Measurements from ENCODE around the gene ANP32E. TPM values are rescaled to one million over a fixed set of nuclear protein-coding genes. Genes with fewer than 3 reads are reported as not detected.
A peak's percentile ranks its signal among the peaks of the same experiment; 100 is the strongest.
"Not testable (repeated sequence)": the region's sequence is repeated elsewhere in the genome, so short reads cannot be mapped to it uniquely, and the experiment has no call there.

Gene ANP32E
- total RNA-seq, 1 donor from 2014 or later: 27.0 TPM

- ATAC-seq (no peak), DNase-seq (no peak)
- intact Hi-C loops (cut with micrococcal nuclease): no loop called here
These were observed 10.9 kb downstream of the ANP32E start for GRCh38 chr1:150224983-150225382.

GRCh38 chr1:150221552-150221951 is 14.4 kb downstream of the ANP32E start:
- intact Hi-C loops (cut with micrococcal nuclease): no loop called here
- DNase-seq (no peak), ATAC-seq (no peak)

GRCh38 chr1:150215855-150216254 is 20.1 kb downstream of the ANP32E start:
- intact Hi-C loops (cut with micrococcal nuclease); DNase-seq; ATAC-seq: not testable (repeated sequence)

- ATAC-seq: peak; percentile 5
- DNase-seq; intact Hi-C loops (cut with micrococcal nuclease): not testable (repeated sequence)
These were observed 21.7 kb downstream of the ANP32E start for GRCh38 chr1:150214099-150214756.

- DNase-seq: peak; percentile 97
- intact Hi-C loops (cut with micrococcal nuclease): no loop called here
- ATAC-seq: peak; percentile 100
These were observed 22.5 kb downstream of the ANP32E start for GRCh38 chr1:150213170-150214098.

- ATAC-seq (no peak), DNase-seq (no peak)
- intact Hi-C loops (cut with micrococcal nuclease): no loop called here
These were observed 23.8 kb downstream of the ANP32E start for GRCh38 chr1:150212070-150212469.

GRCh38 chr1:150210706-150211105 is 25.2 kb downstream of the ANP32E start:
- DNase-seq: no peak
- intact Hi-C loops (cut with micrococcal nuclease): no loop called here
- no peak for ATAC-seq

GRCh38 chr1:150210091-150210490 is 25.8 kb downstream of the ANP32E start:
- DNase-seq: no peak
- intact Hi-C loops (cut with micrococcal nuclease): no loop called here
- ATAC-seq: no peak

GRCh38 chr1:150208460-150208859 is 27.5 kb downstream of the ANP32E start:
- intact Hi-C loops (cut with micrococcal nuclease); DNase-seq; ATAC-seq: not testable (repeated sequence)

GRCh38 chr1:150207281-150207971 is 28.5 kb downstream of the ANP32E start:
- no peak for ATAC-seq
- intact Hi-C loops (cut with micrococcal nuclease): no loop called here

GRCh38 chr1:150196417-150196816 is 39.5 kb downstream of the ANP32E start:
- DNase-seq (no peak), ATAC-seq (no peak)
- intact Hi-C loops (cut with micrococcal nuclease): no loop called here

More at GRCh38 chr1:150207281-150207971, 28.5 kb downstream of the ANP32E start:
- no peak for DNase-seq

GRCh38 chr1:150194381-150195031 is 41.4 kb downstream of the ANP32E start:
- DNase-seq (no peak), ATAC-seq (no peak)
- intact Hi-C loops (cut with micrococcal nuclease): no loop called here

GRCh38 chr1:150192012-150192411 is 43.9 kb downstream of the ANP32E start:
- ATAC-seq (peak; percentile 91), DNase-seq (no peak)
- intact Hi-C loops (cut with micrococcal nuclease): no loop called here

- DNase-seq: no peak
- intact Hi-C loops (cut with micrococcal nuclease): no loop called here
- peak; percentile 39 for ATAC-seq
These were observed 48.4 kb downstream of the ANP32E start for GRCh38 chr1:150187560-150187931.

- ATAC-seq (peak; percentile 59), DNase-seq (no peak)
- intact Hi-C loops (cut with micrococcal nuclease): no loop called here
These were observed 48.9 kb downstream of the ANP32E start for GRCh38 chr1:150186789-150187559.

- DNase-seq; intact Hi-C loops (cut with micrococcal nuclease); ATAC-seq: not testable (repeated sequence)
These were observed 49.5 kb downstream of the ANP32E start for GRCh38 chr1:150186438-150186788.

GRCh38 chr1:150185481-150185880 is 50.4 kb downstream of the ANP32E start:
- DNase-seq: no peak
- no peak for ATAC-seq
- intact Hi-C loops (cut with micrococcal nuclease): no loop called here

GRCh38 chr1:150183061-150183460 is 52.9 kb downstream of the ANP32E start:
- intact Hi-C loops (cut with micrococcal nuclease): no loop called here
- no peak for ATAC-seq
- DNase-seq: no peak

- intact Hi-C loops (cut with micrococcal nuclease): no loop called here
- no peak for ATAC-seq
- no peak for DNase-seq
These were observed 53.7 kb downstream of the ANP32E start for GRCh38 chr1:150182247-150182646.

Data from left ventricle myocardium superior (tissue), 1 donor.